Panc1 (cell line): ENCODE measurements around the gene APP. TPM values are rescaled to one million over a fixed set of nuclear protein-coding genes. Genes with fewer than 3 reads are reported as not detected.

ENCODE experiments used
- ATAC-seq: fragments of 200-7000 bp; cut with Tn5 transposase; 2 replicates; pipeline ENCODE4 v1.9.1; 2020; ENCODE audit warnings: mild to moderate bottlenecking, moderate library complexity
- BruUV-seq: library from RNA; stranded (reverse); fragments of 400-500 nt; replicated peaks from 2 replicates; lab custom pipeline; 2021; lab: Mats Ljungman, UMichigan
- CTCF ChIA-PET: fragments of 300-600 bp; sonication (Branson Sonifier 250); formaldehyde crosslinking; loops from one replicate; lab custom pipeline; 2022; ENCODE audit warnings: antibody characterized with exemption; lab: Charles Lee
- POLR2A ChIA-PET: fragments of 300-600 bp; sonication (Branson Sonifier 250); formaldehyde crosslinking; loops from one replicate; lab custom pipeline; 2022; ENCODE audit warnings: antibody characterized with exemption; lab: Charles Lee
- DNase-seq: peaks from one replicate; pipeline ENCODE4 v3.0.0-alpha.2; 2010; ENCODE audit warnings: low read depth, low spot score
- H3K27ac ChIP-seq: 2 replicates; pipeline ENCODE4 v1.5.1; 2011; ENCODE audit warnings: mild to moderate bottlenecking, low read length, inconsistent platforms
- H3K27me3 ChIP-seq: fragments of 200-500 bp; sonication (Bioruptor generic); 2 replicates; pipeline ENCODE4 v1.6.0; 2014; ENCODE audit warnings: low read length, inconsistent platforms; ENCODE audit not compliant: control insufficient read depth, insufficient read depth
- H3K36me3 ChIP-seq: fragments of 200-500 bp; sonication (Bioruptor generic); 2 replicates; pipeline ENCODE4 v1.5.1; 2014; ENCODE audit warnings: inconsistent platforms, mild to moderate bottlenecking, low read length, moderate library complexity; ENCODE audit not compliant: control insufficient read depth, insufficient read depth
- H3K4me1 ChIP-seq: 2 replicates; pipeline ENCODE4 v1.5.1; 2011; ENCODE audit warnings: inconsistent platforms, mild to moderate bottlenecking, low read length, moderate library complexity; ENCODE audit not compliant: control insufficient read depth, insufficient read depth
- H3K4me3 ChIP-seq, 2 experiments: 2 replicates each; pipeline ENCODE4 v1.5.1; 2011 to 2012; ENCODE audit warnings: low read depth in 2 of 2, low read length in 2 of 2, mild to moderate bottlenecking in 2 of 2, inconsistent platforms in 1 of 2, moderate library complexity in 1 of 2
- H3K9me3 ChIP-seq: fragments of 200-500 bp; sonication (Bioruptor generic); 2 replicates; pipeline ENCODE4 v1.5.1; 2014; ENCODE audit warnings: low read depth, mild to moderate bottlenecking, inconsistent platforms, low read length, moderate library complexity; ENCODE audit not compliant: control insufficient read depth, insufficient read depth
- POLR2AphosphoS5 ChIP-seq: IDR thresholded peaks from 2 replicates; pipeline ENCODE4 v1.6.1; 2012; ENCODE audit warnings: mild to moderate bottlenecking, low read depth, low read length, moderate library complexity
- REST ChIP-seq, 2 experiments: IDR thresholded peaks; 2 replicates each; pipeline ENCODE4 v1.6.1; 2011 to 2012; ENCODE audit warnings: low read depth in 2 of 2, control low read depth in 1 of 2, low read length in 1 of 2, mild to moderate bottlenecking in 1 of 2, moderate library complexity in 1 of 2; ENCODE audit not compliant: insufficient read depth in 1 of 2
- SIN3A ChIP-seq: IDR thresholded peaks from 2 replicates; pipeline ENCODE4 v1.6.1; 2012; ENCODE audit warnings: low read depth, mild to moderate bottlenecking, low read length, moderate library complexity, borderline replicate concordance; ENCODE audit not compliant: insufficient read depth
- TCF7L2 ChIP-seq: IDR thresholded peaks from 2 replicates; pipeline ENCODE4 v1.6.1; 2011; ENCODE audit warnings: mild to moderate bottlenecking, low read depth, low read length, inconsistent platforms
- in situ Hi-C: cut with HindIII; loops from 2 replicates; pipeline ENCODE4 v1.10.0; 2016; ENCODE audit warnings: low sequenced_read_pairs, low pct_unique_long_range_greater_than_20kb
- intact Hi-C: fragments of 100-400 bp; cut with micrococcal nuclease; formaldehyde crosslinking; loops from one replicate; pipeline ENCODE4 v1.10.0; 2022; ENCODE audit not compliant: unreplicated experiment
- total RNA-seq: library from RNA; stranded (reverse); gene quantifications from one replicate; pipeline ENCODE4 v1.2.1, GENCODE V29; 2021; ENCODE audit not compliant: unreplicated experiment
- TF ChIP-seq, protein P1 (sequence below): fragments of 450-650 bp; IDR thresholded peaks from 2 replicates; pipeline ENCODE4 v1.5.1; 2017; ENCODE audit warnings: mild to moderate bottlenecking

The APP gene
- total RNA-seq, 1 experiment from 2014 or later, result 542 TPM

DNA sequence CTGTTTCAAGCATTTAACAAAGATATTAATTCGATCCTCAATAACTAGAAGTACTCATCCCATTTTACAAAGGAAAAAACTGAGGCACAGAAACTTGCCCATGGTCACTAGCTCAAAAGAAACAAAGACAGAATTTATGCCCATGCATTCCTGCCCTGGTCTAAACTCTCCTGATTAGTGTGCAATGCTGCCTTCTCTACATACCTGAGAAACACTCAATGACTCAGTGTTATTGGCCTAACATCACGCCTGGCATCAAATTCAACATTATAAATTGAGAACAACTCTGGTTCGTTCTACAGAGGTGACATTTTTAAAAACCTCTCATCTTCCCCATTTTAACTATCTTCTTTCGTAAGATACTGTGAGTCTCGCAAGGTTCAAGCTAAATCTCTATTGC, 5.2 kb downstream of the APP start:
- ATAC-seq (no peak), DNase-seq (no peak)
- BruUV-seq, result no TSS peak
- Histone ChIP-seq H3K4me1 (peaks cover 34% of the 10 kb centered on the region), H3K9me3 (no peaks in the 10 kb centered on the region), H3K27me3 (no peaks in the 10 kb centered on the region), H3K27ac (no peak overlapping the region), H3K36me3 (peaks cover 9% of the 10 kb centered on the region), H3K4me3 (no peak overlapping the region)
- POLR2A ChIA-PET, result interaction anchor here (0.7 kb wide), 1 partner anchor 228 kb away, joined by 3 read pairs; no protein-coding TSS in a partner anchor
- TF ChIP-seq TCF7L2 (no peak), REST (IDR thresholded peaks at IDR 0.05; ENCODE audit: insufficient read depth in 1 of 2, low read depth in 2 of 2, low read length in 1 of 2) (no peak), POLR2AphosphoS5 (no peak)
- in situ Hi-C loops (no loop called here), intact Hi-C loops (no loop called here)
- CTCF ChIA-PET, result no interaction called here

DNA sequence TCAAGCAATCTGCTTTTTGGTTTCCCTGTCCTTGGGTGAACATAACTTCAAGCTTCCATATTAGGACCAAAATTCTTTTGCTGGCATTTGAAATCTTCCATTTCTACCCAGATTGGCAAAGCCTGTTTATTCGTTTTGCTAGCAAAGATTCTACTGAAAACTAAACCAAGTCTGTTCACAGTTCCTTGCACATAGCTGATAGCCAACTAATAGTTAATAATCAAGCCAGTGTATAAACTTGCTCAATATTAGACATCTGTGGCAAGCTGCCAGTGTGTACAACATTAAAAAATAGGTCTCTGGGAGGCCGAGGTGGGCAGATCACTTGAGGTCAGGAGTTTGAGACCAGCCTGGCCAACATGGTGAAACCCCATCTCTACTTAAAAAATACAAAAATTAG, 6.3 kb downstream of the APP start:
- ChIA-PET CTCF (no interaction called here), POLR2A (no interaction called here)
- H3K27me3 ChIP-seq, result no peaks in the 10 kb centered on the region
- ATAC-seq (no peak), DNase-seq (no peak)
- TF ChIP-seq POLR2AphosphoS5 (no peak), REST (IDR thresholded peaks at IDR 0.05; ENCODE audit: insufficient read depth in 1 of 2, low read depth in 2 of 2, low read length in 1 of 2) (no peak), SIN3A (no peak), TCF7L2 (no peak)
- TF ChIP-seq, protein P1, sequence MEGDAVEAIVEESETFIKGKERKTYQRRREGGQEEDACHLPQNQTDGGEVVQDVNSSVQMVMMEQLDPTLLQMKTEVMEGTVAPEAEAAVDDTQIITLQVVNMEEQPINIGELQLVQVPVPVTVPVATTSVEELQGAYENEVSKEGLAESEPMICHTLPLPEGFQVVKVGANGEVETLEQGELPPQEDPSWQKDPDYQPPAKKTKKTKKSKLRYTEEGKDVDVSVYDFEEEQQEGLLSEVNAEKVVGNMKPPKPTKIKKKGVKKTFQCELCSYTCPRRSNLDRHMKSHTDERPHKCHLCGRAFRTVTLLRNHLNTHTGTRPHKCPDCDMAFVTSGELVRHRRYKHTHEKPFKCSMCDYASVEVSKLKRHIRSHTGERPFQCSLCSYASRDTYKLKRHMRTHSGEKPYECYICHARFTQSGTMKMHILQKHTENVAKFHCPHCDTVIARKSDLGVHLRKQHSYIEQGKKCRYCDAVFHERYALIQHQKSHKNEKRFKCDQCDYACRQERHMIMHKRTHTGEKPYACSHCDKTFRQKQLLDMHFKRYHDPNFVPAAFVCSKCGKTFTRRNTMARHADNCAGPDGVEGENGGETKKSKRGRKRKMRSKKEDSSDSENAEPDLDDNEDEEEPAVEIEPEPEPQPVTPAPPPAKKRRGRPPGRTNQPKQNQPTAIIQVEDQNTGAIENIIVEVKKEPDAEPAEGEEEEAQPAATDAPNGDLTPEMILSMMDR, result no peak
- H3K36me3 ChIP-seq, result peaks cover 7% of the 10 kb centered on the region
- H3K4me3 ChIP-seq, result no peak overlapping the region
- no peaks in the 10 kb centered on the region for H3K9me3 ChIP-seq
- no TSS peak for BruUV-seq
- in situ Hi-C loops (no loop called here), intact Hi-C loops (no loop called here)
- H3K27ac ChIP-seq, result no peak overlapping the region
- peaks cover 44% of the 10 kb centered on the region for H3K4me1 ChIP-seq
